Measurements from ENCODE around the gene MAPK7. TPM values are rescaled to one million over a fixed set of nuclear protein-coding genes. Genes with fewer than 3 reads are reported as not detected.

MAPK7 gene
- total RNA-seq, 2 experiments from 2014 or later: 8.1 to 19.3 TPM

DNA sequence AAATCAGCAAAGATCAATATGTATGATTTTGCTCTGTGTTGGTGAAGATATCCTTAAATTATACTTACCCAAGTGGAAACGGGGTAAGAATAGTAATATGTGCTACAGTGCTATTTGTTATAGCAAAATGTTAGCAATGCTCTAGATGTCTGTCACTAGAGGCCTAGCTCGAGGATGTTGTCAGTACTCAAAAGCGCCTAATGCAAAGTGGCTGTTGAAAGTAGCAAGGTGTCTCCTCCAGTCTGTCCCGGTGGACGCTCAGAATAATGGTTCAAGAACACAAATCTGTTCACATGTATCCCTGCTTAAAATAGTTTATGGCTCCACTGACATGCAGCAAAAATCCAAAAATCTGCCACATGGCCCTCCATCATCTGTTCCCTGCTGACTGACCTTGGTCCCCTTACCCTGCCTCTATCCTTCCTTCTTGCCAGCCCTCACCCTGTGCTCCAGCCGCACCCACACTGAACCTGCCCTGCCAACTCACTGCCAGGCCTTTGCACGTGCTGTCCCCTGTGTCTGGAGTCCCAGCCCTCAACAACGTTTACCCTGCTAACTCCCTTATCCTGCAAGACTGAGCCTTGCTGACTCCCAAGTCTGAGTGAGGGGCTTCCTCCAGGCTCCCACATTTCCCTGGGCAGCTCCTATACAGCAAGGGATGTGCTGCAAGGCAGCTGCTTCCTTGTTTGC lies 23.2 kb downstream of the MAPK7 start:
- ChIA-PET POLR2A (interaction anchor here (1.2 kb wide), 1 partner anchor 10 kb away, joined by 4 read pairs; the partner anchor contains the start of gene RNF112), CTCF (ENCODE audit: unreplicated experiment) (no interaction called here)
- H3K4me1 ChIP-seq (ENCODE audit: insufficient read depth, low read length, poor library complexity, severe bottlenecking): peaks cover 13% of the 10 kb centered on the region
- H3K9me3 ChIP-seq (ENCODE audit: low read length): no peaks in the 10 kb centered on the region
- H3K27ac ChIP-seq (ENCODE audit: low read depth, low read length, poor library complexity, severe bottlenecking): no peak overlapping the region
- no TSS peak for BruUV-seq (replicated peaks)
- no peak for DNase-seq (ENCODE audit: low spot score)
- no peaks in the 10 kb centered on the region for H3K9me2 ChIP-seq (ENCODE audit: insufficient read depth, low read length)
- H4K20me1 ChIP-seq (ENCODE audit: insufficient read depth, low read length): no peaks in the 10 kb centered on the region
- TF ChIP-seq EZH2phosphoT487 (IDR thresholded peaks at IDR 0.05; ENCODE audit: borderline replicate concordance, low read depth, low read length): no peak
- TF ChIP-seq, protein P1, sequence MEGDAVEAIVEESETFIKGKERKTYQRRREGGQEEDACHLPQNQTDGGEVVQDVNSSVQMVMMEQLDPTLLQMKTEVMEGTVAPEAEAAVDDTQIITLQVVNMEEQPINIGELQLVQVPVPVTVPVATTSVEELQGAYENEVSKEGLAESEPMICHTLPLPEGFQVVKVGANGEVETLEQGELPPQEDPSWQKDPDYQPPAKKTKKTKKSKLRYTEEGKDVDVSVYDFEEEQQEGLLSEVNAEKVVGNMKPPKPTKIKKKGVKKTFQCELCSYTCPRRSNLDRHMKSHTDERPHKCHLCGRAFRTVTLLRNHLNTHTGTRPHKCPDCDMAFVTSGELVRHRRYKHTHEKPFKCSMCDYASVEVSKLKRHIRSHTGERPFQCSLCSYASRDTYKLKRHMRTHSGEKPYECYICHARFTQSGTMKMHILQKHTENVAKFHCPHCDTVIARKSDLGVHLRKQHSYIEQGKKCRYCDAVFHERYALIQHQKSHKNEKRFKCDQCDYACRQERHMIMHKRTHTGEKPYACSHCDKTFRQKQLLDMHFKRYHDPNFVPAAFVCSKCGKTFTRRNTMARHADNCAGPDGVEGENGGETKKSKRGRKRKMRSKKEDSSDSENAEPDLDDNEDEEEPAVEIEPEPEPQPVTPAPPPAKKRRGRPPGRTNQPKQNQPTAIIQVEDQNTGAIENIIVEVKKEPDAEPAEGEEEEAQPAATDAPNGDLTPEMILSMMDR (conservative IDR thresholded peaks at IDR 0.05; ENCODE audit: low read length): no peak
- no peak overlapping the region for H3K4me2 ChIP-seq (ENCODE audit: low read length)
- no peak overlapping the region for H3K4me3 ChIP-seq (ENCODE audit: low read depth, low read length, poor library complexity, severe bottlenecking)
- no peak overlapping the region for H2AFZ ChIP-seq (ENCODE audit: low read length)
- no peaks in the 10 kb centered on the region for H3K79me2 ChIP-seq (ENCODE audit: insufficient read depth, low read depth, low read length)
- H3K36me3 ChIP-seq (ENCODE audit: insufficient read depth, low read length): no peaks in the 10 kb centered on the region
- intact Hi-C loops (cut with micrococcal nuclease; ENCODE audit: unreplicated experiment): no loop called here

DNA sequence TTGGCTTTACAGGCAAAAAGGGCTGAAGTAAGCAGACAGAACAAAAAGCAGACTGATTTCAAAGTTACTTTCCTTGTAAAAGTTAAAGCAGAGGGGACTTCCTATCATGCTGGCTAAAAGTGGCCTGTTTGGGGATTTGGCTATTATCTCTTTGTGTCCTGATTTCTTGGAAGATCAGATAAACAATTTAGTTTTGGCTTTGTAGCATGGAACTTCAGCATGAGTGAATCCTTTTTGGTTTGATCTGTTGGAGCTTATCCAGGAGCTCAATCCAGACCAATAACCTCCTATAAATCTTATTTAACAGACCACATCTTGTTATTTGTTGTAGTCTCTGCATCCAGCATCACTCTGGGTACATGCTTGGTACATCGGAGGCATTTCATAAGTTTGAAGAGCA lies 23.9 kb downstream of the MAPK7 start:
- ChIA-PET POLR2A (interaction anchor here (1.2 kb wide), 1 partner anchor 9 kb away, joined by 4 read pairs; the partner anchor contains the start of gene RNF112), CTCF (ENCODE audit: unreplicated experiment) (no interaction called here)
- Histone ChIP-seq H3K9me2 (ENCODE audit: insufficient read depth, low read length) (no peaks in the 10 kb centered on the region), H3K4me2 (ENCODE audit: low read length) (no peak overlapping the region), H4K20me1 (ENCODE audit: insufficient read depth, low read length) (no peaks in the 10 kb centered on the region), H3K4me1 (ENCODE audit: insufficient read depth, low read length, poor library complexity, severe bottlenecking) (peaks cover 13% of the 10 kb centered on the region), H3K79me2 (ENCODE audit: insufficient read depth, low read depth, low read length) (no peaks in the 10 kb centered on the region), H3K9me3 (ENCODE audit: low read length) (no peaks in the 10 kb centered on the region), H3K4me3 (ENCODE audit: low read depth, low read length, poor library complexity, severe bottlenecking) (no peak overlapping the region), H3K27ac (ENCODE audit: low read depth, low read length, poor library complexity, severe bottlenecking) (no peak overlapping the region), H2AFZ (ENCODE audit: low read length) (no peak overlapping the region), H3K36me3 (ENCODE audit: insufficient read depth, low read length) (no peaks in the 10 kb centered on the region)
- no TSS peak for BruUV-seq (replicated peaks)
- TF ChIP-seq EZH2phosphoT487 (IDR thresholded peaks at IDR 0.05; ENCODE audit: borderline replicate concordance, low read depth, low read length): no peak
- TF ChIP-seq, protein P1 (conservative IDR thresholded peaks at IDR 0.05; ENCODE audit: low read length): no peak
- no peak for DNase-seq (ENCODE audit: low spot score)
- intact Hi-C loops (cut with micrococcal nuclease; ENCODE audit: unreplicated experiment): no loop called here

DNA sequence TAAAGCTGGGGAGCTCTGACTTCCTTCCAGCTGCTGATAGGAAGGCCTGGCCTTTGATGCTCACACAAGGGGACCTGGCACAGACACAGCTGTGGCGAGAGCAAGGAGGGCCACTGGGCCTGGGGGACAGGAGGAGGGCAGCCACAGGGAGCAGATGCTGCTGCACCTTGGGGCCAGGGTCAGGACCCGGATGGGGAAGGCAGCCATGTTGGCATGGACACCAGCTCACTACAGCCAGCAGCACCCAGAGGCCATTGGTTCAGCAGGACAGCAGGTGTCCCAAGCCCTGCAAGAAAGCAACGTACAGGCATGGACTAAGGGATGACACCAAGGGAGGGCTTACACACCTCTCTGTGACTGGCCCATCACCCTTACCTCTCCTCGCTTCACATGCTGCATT lies 24.7 kb downstream of the MAPK7 start:
- Histone ChIP-seq H3K9me3 (ENCODE audit: low read length) (no peaks in the 10 kb centered on the region), H3K4me2 (ENCODE audit: low read length) (no peak overlapping the region), H2AFZ (ENCODE audit: low read length) (no peak overlapping the region), H3K9me2 (ENCODE audit: insufficient read depth, low read length) (no peaks in the 10 kb centered on the region), H3K27ac (ENCODE audit: low read depth, low read length, poor library complexity, severe bottlenecking) (no peak overlapping the region), H3K79me2 (ENCODE audit: insufficient read depth, low read depth, low read length) (no peaks in the 10 kb centered on the region), H3K4me3 (ENCODE audit: low read depth, low read length, poor library complexity, severe bottlenecking) (no peak overlapping the region), H3K36me3 (ENCODE audit: insufficient read depth, low read length) (no peaks in the 10 kb centered on the region), H4K20me1 (ENCODE audit: insufficient read depth, low read length) (no peaks in the 10 kb centered on the region), H3K4me1 (ENCODE audit: insufficient read depth, low read length, poor library complexity, severe bottlenecking) (peaks cover 7% of the 10 kb centered on the region)
- no peak for TF ChIP-seq EZH2phosphoT487 (IDR thresholded peaks at IDR 0.05; ENCODE audit: borderline replicate concordance, low read depth, low read length)
- TF ChIP-seq, protein P1 (conservative IDR thresholded peaks at IDR 0.05; ENCODE audit: low read length): no peak
- no TSS peak for BruUV-seq (replicated peaks)
- intact Hi-C loops (cut with micrococcal nuclease; ENCODE audit: unreplicated experiment): no loop called here
- DNase-seq (ENCODE audit: low spot score): no peak
- ChIA-PET POLR2A (no interaction called here), CTCF (ENCODE audit: unreplicated experiment) (no interaction called here)
